ENCODE measurements around the gene ZDHHC5. TPM values are rescaled to one million over a fixed set of nuclear protein-coding genes. Genes with fewer than 3 reads are reported as not detected.

Gene ZDHHC5
- total and polyA plus RNA-seq, 4 donors: 28.7 to 63.2 (median 42.9) TPM

DNA sequence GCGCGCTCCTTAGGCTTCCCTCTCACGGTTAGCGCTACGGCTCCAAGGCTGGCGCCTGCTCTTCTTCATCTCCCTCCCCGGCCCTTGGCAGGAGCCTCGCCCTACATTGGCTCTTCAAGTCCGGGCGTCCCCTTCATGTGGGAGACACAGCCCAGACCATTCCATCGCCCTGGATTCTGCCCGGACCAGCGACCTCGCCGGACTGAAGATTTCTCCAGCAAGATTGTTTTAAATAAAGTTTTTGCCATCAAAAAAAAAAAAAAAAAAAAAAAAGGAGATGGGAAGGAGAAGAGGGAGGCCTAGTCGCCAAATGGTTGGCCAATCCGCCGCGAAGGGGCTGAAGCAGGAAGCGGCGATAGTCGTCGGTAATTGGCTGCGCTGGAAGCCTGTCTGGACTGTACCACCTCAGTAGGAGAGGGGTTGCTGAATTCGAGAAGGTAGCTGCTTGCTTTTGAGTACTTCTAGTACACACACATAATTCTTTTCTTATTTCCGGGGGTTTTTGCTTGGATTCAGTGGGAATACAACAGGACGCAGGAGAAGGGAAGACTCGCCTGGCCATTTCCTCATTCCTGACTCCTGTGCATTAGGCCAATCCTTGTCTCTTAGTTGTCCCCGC lies 688 bp upstream of the ZDHHC5 start:
- TF ChIP-seq, protein P1, sequence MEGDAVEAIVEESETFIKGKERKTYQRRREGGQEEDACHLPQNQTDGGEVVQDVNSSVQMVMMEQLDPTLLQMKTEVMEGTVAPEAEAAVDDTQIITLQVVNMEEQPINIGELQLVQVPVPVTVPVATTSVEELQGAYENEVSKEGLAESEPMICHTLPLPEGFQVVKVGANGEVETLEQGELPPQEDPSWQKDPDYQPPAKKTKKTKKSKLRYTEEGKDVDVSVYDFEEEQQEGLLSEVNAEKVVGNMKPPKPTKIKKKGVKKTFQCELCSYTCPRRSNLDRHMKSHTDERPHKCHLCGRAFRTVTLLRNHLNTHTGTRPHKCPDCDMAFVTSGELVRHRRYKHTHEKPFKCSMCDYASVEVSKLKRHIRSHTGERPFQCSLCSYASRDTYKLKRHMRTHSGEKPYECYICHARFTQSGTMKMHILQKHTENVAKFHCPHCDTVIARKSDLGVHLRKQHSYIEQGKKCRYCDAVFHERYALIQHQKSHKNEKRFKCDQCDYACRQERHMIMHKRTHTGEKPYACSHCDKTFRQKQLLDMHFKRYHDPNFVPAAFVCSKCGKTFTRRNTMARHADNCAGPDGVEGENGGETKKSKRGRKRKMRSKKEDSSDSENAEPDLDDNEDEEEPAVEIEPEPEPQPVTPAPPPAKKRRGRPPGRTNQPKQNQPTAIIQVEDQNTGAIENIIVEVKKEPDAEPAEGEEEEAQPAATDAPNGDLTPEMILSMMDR (IDR thresholded peaks at IDR 0.05; ENCODE audit: control extremely low read depth, extremely low read depth): no peak
- no peaks in the 10 kb centered on the region for H3K27me3 ChIP-seq (ENCODE audit: control insufficient read depth in 3 of 3, insufficient read depth in 3 of 3, low read length in 2 of 3)
- DNase-seq (peak; percentile 98 to 99 (median 99)), ATAC-seq (ENCODE audit: insufficient read depth, low FRiP score) (peak; percentile 83)
- peak overlapping the region; percentile 55 to 100 for H3K9ac ChIP-seq (ENCODE audit: insufficient read depth in 1 of 2, low read length in 2 of 2)
- WGBS, 2 donors: 0% methylated on average over 29 of the region's 29 CpGs
- peak overlapping the region; percentile 90 to 98 for H3K27ac ChIP-seq (ENCODE audit: low read depth in 1 of 2, low read length in 1 of 2)
- H3K4me1 ChIP-seq (ENCODE audit: control insufficient read depth in 5 of 5, insufficient read depth in 5 of 5, low read length in 5 of 5): peaks cover 0 to 17% (median 2%) of the 10 kb centered on the region in 5 donors
- peaks cover 2 to 7% (median 4%) of the 10 kb centered on the region in 4 donors for H3K36me3 ChIP-seq (ENCODE audit: control insufficient read depth in 4 of 4, insufficient read depth in 4 of 4, low read length in 4 of 4)
- no peaks in the 10 kb centered on the region for H3K9me3 ChIP-seq (ENCODE audit: control insufficient read depth in 4 of 4, insufficient read depth in 3 of 4, low read length in 3 of 4)
- peak overlapping the region; percentile 51 for H3K4me3 ChIP-seq

DNA sequence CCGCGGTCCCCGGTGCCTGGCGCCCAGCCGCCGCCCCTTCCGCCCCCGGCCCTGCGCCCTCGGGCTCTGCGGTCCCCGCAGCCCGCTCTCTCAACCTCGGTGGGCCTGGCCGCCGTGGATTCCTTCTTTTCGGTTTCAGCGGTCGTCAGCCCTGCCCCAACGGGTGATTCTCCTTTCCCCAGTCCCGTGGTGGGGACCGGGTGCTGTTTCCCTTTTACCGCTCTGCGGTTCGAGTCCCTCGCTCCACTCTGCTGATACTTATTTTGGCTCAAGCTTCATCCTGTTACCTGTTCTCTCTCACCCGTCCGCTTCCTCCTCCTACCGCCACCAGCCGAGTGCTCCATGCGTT lies 494 bp downstream of the ZDHHC5 start:
- H3K27me3 ChIP-seq (ENCODE audit: control insufficient read depth in 3 of 3, insufficient read depth in 3 of 3, low read length in 2 of 3): no peaks in the 10 kb centered on the region
- ATAC-seq (ENCODE audit: insufficient read depth, low FRiP score): peak; percentile 1
- TF ChIP-seq, protein P1 (IDR thresholded peaks at IDR 0.05; ENCODE audit: control extremely low read depth, extremely low read depth): no peak
- H3K4me1 ChIP-seq (ENCODE audit: control insufficient read depth in 5 of 5, insufficient read depth in 5 of 5, low read length in 5 of 5): peaks cover 0 to 17% (median 6%) of the 10 kb centered on the region in 5 donors
- no peak for DNase-seq
- peak overlapping the region; percentile 81 to 93 for H3K9ac ChIP-seq (ENCODE audit: insufficient read depth in 1 of 2, low read length in 2 of 2)
- 0 to 1% methylated on average over 30 to 31 of the region's 31 CpGs for WGBS, 2 donors
- no peaks in the 10 kb centered on the region for H3K9me3 ChIP-seq (ENCODE audit: control insufficient read depth in 4 of 4, insufficient read depth in 3 of 4, low read length in 3 of 4)
- H3K36me3 ChIP-seq (ENCODE audit: control insufficient read depth in 4 of 4, insufficient read depth in 4 of 4, low read length in 4 of 4): peaks cover 0 to 14% (median 9%) of the 10 kb centered on the region in 4 donors
- peak overlapping the region; percentile 95 for H3K4me3 ChIP-seq
- peak overlapping the region; percentile 97 to 98 for H3K27ac ChIP-seq (ENCODE audit: low read depth in 1 of 2, low read length in 1 of 2)

DNA sequence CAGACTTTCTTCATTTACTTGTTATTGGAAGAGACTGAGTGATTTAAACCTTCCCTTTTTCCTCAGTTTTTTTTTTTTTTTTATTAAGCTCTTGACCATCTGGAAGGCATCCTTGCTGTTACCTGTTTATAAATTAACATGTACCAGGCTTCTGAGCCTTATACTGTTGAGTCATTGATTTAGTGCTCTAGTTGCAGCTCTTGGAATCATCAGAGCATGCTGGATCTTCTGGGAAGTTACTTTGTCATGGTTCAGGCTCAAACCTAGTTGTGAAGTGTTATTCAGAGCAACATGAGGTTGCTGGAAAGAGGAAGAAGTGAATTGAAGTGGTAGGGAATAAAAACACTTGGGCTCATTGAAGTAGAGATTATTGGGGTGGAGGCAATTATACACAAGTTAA lies 6.3 kb downstream of the ZDHHC5 start:
- no peak for DNase-seq
- H3K9me3 ChIP-seq (ENCODE audit: control insufficient read depth in 4 of 4, insufficient read depth in 3 of 4, low read length in 3 of 4): no peaks in the 10 kb centered on the region
- H3K4me1 ChIP-seq (ENCODE audit: control insufficient read depth in 5 of 5, insufficient read depth in 5 of 5, low read length in 5 of 5): peaks cover under 1 to 19% (median 8%) of the 10 kb centered on the region in 5 donors
- TF ChIP-seq, protein P1 (IDR thresholded peaks at IDR 0.05; ENCODE audit: control extremely low read depth, extremely low read depth): no peak
- no peak overlapping the region for H3K9ac ChIP-seq (ENCODE audit: insufficient read depth in 1 of 2, low read length in 2 of 2)
- no peak overlapping the region for H3K27ac ChIP-seq (ENCODE audit: low read depth in 1 of 2, low read length in 1 of 2)
- no peak for ATAC-seq (ENCODE audit: insufficient read depth, low FRiP score)
- no peaks in the 10 kb centered on the region for H3K27me3 ChIP-seq (ENCODE audit: control insufficient read depth in 3 of 3, insufficient read depth in 3 of 3, low read length in 2 of 3)
- peaks cover 15 to 41% (median 23%) of the 10 kb centered on the region in 4 donors for H3K36me3 ChIP-seq (ENCODE audit: control insufficient read depth in 4 of 4, insufficient read depth in 4 of 4, low read length in 4 of 4)
- no peak overlapping the region for H3K4me3 ChIP-seq
